GM18951 (cell line): Measurements from ENCODE around the gene VGF.
"Not testable (repeated sequence)": the region's sequence is repeated elsewhere in the genome, so short reads cannot be mapped to it uniquely, and the experiment has no call there.

ENCODE experiments used
- POLR2A ChIP-seq: IDR thresholded peaks from 4 replicates; pipeline ENCODE4 v1.6.1; 2011; ENCODE audit warnings: mild to moderate bottlenecking; ENCODE audit not compliant: insufficient read length, insufficient read depth; ENCODE audit errors: extremely low read depth
- in situ Hi-C: fragments of 300-500 bp; cut with MboI; formaldehyde crosslinking; loops from one replicate; pipeline ENCODE4 v1.12.0; 2022; ENCODE audit warnings: low sequenced_read_pairs, mixed read lengths, inconsistent platforms; ENCODE audit not compliant: unreplicated experiment

VGF gene

GRCh38 chr7:101121991-101122932 lies 43.1 kb downstream of the VGF start:
- in situ Hi-C loops = no loop called here
- no peak for TF ChIP-seq POLR2A

- in situ Hi-C loops = not testable (repeated sequence)
Observed at GRCh38 chr7:101121631-101121990, 43.8 kb downstream of the VGF start.

- no peak for TF ChIP-seq POLR2A
- in situ Hi-C loops = no loop called here
Observed at GRCh38 chr7:101120315-101120714, 45.1 kb downstream of the VGF start.

GRCh38 chr7:101119876-101120275 lies 45.5 kb downstream of the VGF start:
- in situ Hi-C loops = no loop called here
- no peak for TF ChIP-seq POLR2A

- in situ Hi-C loops = no loop called here
- TF ChIP-seq POLR2A = no peak
Observed at GRCh38 chr7:101118856-101119255, 46.5 kb downstream of the VGF start.

- TF ChIP-seq POLR2A = no peak
- in situ Hi-C loops = no loop called here
Observed at GRCh38 chr7:101116898-101117297, 48.5 kb downstream of the VGF start.

- in situ Hi-C loops = no loop called here
- TF ChIP-seq POLR2A = no peak
Observed at GRCh38 chr7:101115215-101115614, 50.2 kb downstream of the VGF start.

GRCh38 chr7:101114492-101114891 lies 50.9 kb downstream of the VGF start:
- in situ Hi-C loops = no loop called here
- no peak for TF ChIP-seq POLR2A

GRCh38 chr7:101113836-101114235 lies 51.5 kb downstream of the VGF start:
- in situ Hi-C loops = no loop called here
- no peak for TF ChIP-seq POLR2A

- in situ Hi-C loops = not testable (repeated sequence)
Observed at GRCh38 chr7:101113140-101113539, 52.2 kb downstream of the VGF start.
